ENCODE data around the gene ZBTB17. TPM values are rescaled to one million over a fixed set of nuclear protein-coding genes. Genes with fewer than 3 reads are reported as not detected.
"Not testable (repeated sequence)": the region's sequence is repeated elsewhere in the genome, so short reads cannot be mapped to it uniquely, and the experiment has no call there.

Gene ZBTB17
- total RNA-seq, 1 experiment from 2014 or later, result 22.1 TPM

GRCh38 chr1:15915991-15916390, 59.9 kb downstream of the ZBTB17 start:
- Mint-ChIP-seq H3K4me3 (ENCODE audit: low read depth, unreplicated experiment) (no peak overlapping the region), H3K9me3 (ENCODE audit: low read depth, unreplicated experiment) (no peaks in the 10 kb centered on the region), H3K4me1 (ENCODE audit: low read depth, unreplicated experiment) (no peaks in the 10 kb centered on the region), H3K27me3 (ENCODE audit: unreplicated experiment) (no peaks in the 10 kb centered on the region), H3K36me3 (ENCODE audit: insufficient read depth, unreplicated experiment) (peaks cover 22% of the 10 kb centered on the region), H3K27ac (ENCODE audit: unreplicated experiment) (no peak overlapping the region)
- CTCF ChIA-PET, result interaction anchor here (0.6 kb wide), 1 partner anchor 119 kb away, joined by 3 read pairs; no protein-coding TSS in a partner anchor
- no peak for DNase-seq
- BruUV-seq (replicated peaks), result no TSS peak
- intact Hi-C loops (cut with micrococcal nuclease; ENCODE audit: unreplicated experiment), result loop anchor here (10.0 kb wide), 1 partner anchor 121 kb away; no protein-coding TSS in a partner anchor
- TF ChIP-seq CTCF (IDR thresholded peaks at IDR 0.05; ENCODE audit: unreplicated experiment), result no peak

- intact Hi-C loops (cut with micrococcal nuclease; ENCODE audit: unreplicated experiment), result loop anchor here (10.0 kb wide), 1 partner anchor 119 kb away; no protein-coding TSS in a partner anchor
- BruUV-seq (replicated peaks); H3K27ac Mint-ChIP-seq (ENCODE audit: unreplicated experiment); DNase-seq; H3K4me1 Mint-ChIP-seq (ENCODE audit: low read depth, unreplicated experiment); H3K9me3 Mint-ChIP-seq (ENCODE audit: low read depth, unreplicated experiment); H3K27me3 Mint-ChIP-seq (ENCODE audit: unreplicated experiment); CTCF ChIA-PET; H3K4me3 Mint-ChIP-seq (ENCODE audit: low read depth, unreplicated experiment): not testable (repeated sequence)
- peaks cover 31% of the 10 kb centered on the region for H3K36me3 Mint-ChIP-seq (ENCODE audit: insufficient read depth, unreplicated experiment)
Measured at GRCh38 chr1:15913607-15914006, 62.3 kb downstream of the ZBTB17 start.

GRCh38 chr1:15911927-15912326, 64.0 kb downstream of the ZBTB17 start:
- H3K36me3 Mint-ChIP-seq (ENCODE audit: insufficient read depth, unreplicated experiment), result peaks cover 28% of the 10 kb centered on the region
- CTCF ChIA-PET, result no interaction called here
- no peaks in the 10 kb centered on the region for H3K9me3 Mint-ChIP-seq (ENCODE audit: low read depth, unreplicated experiment)
- TF ChIP-seq CTCF (IDR thresholded peaks at IDR 0.05; ENCODE audit: unreplicated experiment), result no peak
- intact Hi-C loops (cut with micrococcal nuclease; ENCODE audit: unreplicated experiment), result loop anchor here (10.0 kb wide), 1 partner anchor 117 kb away; no protein-coding TSS in a partner anchor
- no peak for DNase-seq
- H3K4me1 Mint-ChIP-seq (ENCODE audit: low read depth, unreplicated experiment), result no peaks in the 10 kb centered on the region
- H3K4me3 Mint-ChIP-seq (ENCODE audit: low read depth, unreplicated experiment), result no peak overlapping the region
- BruUV-seq (replicated peaks), result no TSS peak
- no peak overlapping the region for H3K27ac Mint-ChIP-seq (ENCODE audit: unreplicated experiment)
- no peaks in the 10 kb centered on the region for H3K27me3 Mint-ChIP-seq (ENCODE audit: unreplicated experiment)

- intact Hi-C loops (cut with micrococcal nuclease; ENCODE audit: unreplicated experiment), result loop anchor here (10.0 kb wide), 1 partner anchor 116 kb away; no protein-coding TSS in a partner anchor
- Mint-ChIP-seq H3K4me3 (ENCODE audit: low read depth, unreplicated experiment) (no peak overlapping the region), H3K4me1 (ENCODE audit: low read depth, unreplicated experiment) (no peaks in the 10 kb centered on the region), H3K36me3 (ENCODE audit: insufficient read depth, unreplicated experiment) (peaks cover 21% of the 10 kb centered on the region), H3K9me3 (ENCODE audit: low read depth, unreplicated experiment) (no peaks in the 10 kb centered on the region), H3K27me3 (ENCODE audit: unreplicated experiment) (no peaks in the 10 kb centered on the region), H3K27ac (ENCODE audit: unreplicated experiment) (no peak overlapping the region)
- DNase-seq, result no peak
- BruUV-seq (replicated peaks), result no TSS peak
- CTCF ChIA-PET, result no interaction called here
- TF ChIP-seq CTCF (IDR thresholded peaks at IDR 0.05; ENCODE audit: unreplicated experiment), result no peak
Measured at GRCh38 chr1:15911141-15911540, 64.8 kb downstream of the ZBTB17 start.

- Mint-ChIP-seq H3K27ac (ENCODE audit: unreplicated experiment) (no peak overlapping the region), H3K4me3 (ENCODE audit: low read depth, unreplicated experiment) (no peak overlapping the region), H3K36me3 (ENCODE audit: insufficient read depth, unreplicated experiment) (peaks cover 23% of the 10 kb centered on the region), H3K9me3 (ENCODE audit: low read depth, unreplicated experiment) (no peaks in the 10 kb centered on the region), H3K27me3 (ENCODE audit: unreplicated experiment) (no peaks in the 10 kb centered on the region), H3K4me1 (ENCODE audit: low read depth, unreplicated experiment) (no peaks in the 10 kb centered on the region)
- no peak for DNase-seq
- BruUV-seq (replicated peaks), result no TSS peak
- intact Hi-C loops (cut with micrococcal nuclease; ENCODE audit: unreplicated experiment), result no loop called here
- CTCF ChIA-PET, result no interaction called here
- TF ChIP-seq CTCF (IDR thresholded peaks at IDR 0.05; ENCODE audit: unreplicated experiment), result no peak
Measured at GRCh38 chr1:15908597-15908996, 67.3 kb downstream of the ZBTB17 start.
